Adrenal gland (tissue), 12 donors: ENCODE results near the gene PHTF1. TPM values are rescaled to one million over a fixed set of nuclear protein-coding genes. Genes with fewer than 3 reads are reported as not detected.
"Not testable (repeated sequence)": the region's sequence is repeated elsewhere in the genome, so short reads cannot be mapped to it uniquely, and the experiment has no call there.

ENCODE experiments used
- DNase-seq, 7 donors: peaks; one replicate each; pipeline ENCODE4 v3.0.0-alpha.2; 2019 to 2020
- H3K27ac ChIP-seq, 5 donors: fragments of 200-600 bp; sonication (generic) in 4 of 5; 1 replicate in 3 of 5; 2 replicates in 2 of 5; pipeline versions ENCODE4 v1.5.1 to v1.8.0; 2016 to 2020; ENCODE audit warnings: mild to moderate bottlenecking in 1 of 5
- H3K27me3 ChIP-seq: fragments of 200-600 bp; 2 replicates; pipeline ENCODE4 v1.8.0; 2021
- H3K36me3 ChIP-seq, 2 donors: fragments of 200-600 bp; replicated peaks in 1 of 2; 1 replicate in 1 of 2; 2 replicates in 1 of 2; pipeline versions ENCODE4 v1.5.1 to v1.8.0; 2018 to 2022
- H3K4me1 ChIP-seq, 2 donors: fragments of 200-600 bp; replicated peaks in 1 of 2; 1 replicate in 1 of 2; 2 replicates in 1 of 2; pipeline versions ENCODE4 v1.5.1 to v1.8.0; 2018 to 2021
- H3K4me3 ChIP-seq, 4 donors: fragments of 200-600 bp; sonication (generic) in 3 of 4; one replicate each; pipeline ENCODE4 v1.5.1; 2016 to 2018
- H3K9me3 ChIP-seq, 3 donors: fragments of 200-600 bp; sonication (generic) in 1 of 3; replicated peaks in 1 of 3; 1 replicate in 2 of 3; 2 replicates in 1 of 3; pipeline versions ENCODE4 v1.5.1 to v1.8.0; 2016 to 2021
- POLR2A ChIP-seq, 2 donors: fragments of 450-650 bp; IDR thresholded peaks; one replicate each; pipeline ENCODE4 v1.6.1; 2017; ENCODE audit warnings: antibody characterized with exemption in 2 of 2, mild to moderate bottlenecking in 2 of 2, moderate library complexity in 1 of 2
- WGBS, 4 donors: extraction: QIAGEN DNeasy Blood & Tissue Kit in 2 of 4; methylation state at CpG; one replicate each; pipeline versions ENCODE4 v1.1.5 to v1.1.7; 2013 to 2017; 5-methylcytosine and 5-hydroxymethylcytosine counted together
- intact Hi-C, 2 donors: fragments of 100-400 bp; cut with DNase I; formaldehyde crosslinking; loops; one replicate each; pipeline versions ENCODE4 v1.14.1 to v1.15.0; 2022 to 2023
- polyA plus RNA-seq, 3 donors: library from polyadenylated mRNA; stranded (reverse); fragments of 200-250 nt in 2 of 3; fragments of 350-450 nt in 1 of 3; fragmentation: Illumina TruSeq in 1 of 3; extraction: RNeasy Lipid Tissue Mini Kit (QIAGEN cat#74804) in 1 of 3; gene quantifications; one replicate each; pipeline ENCODE4 v1.2.3, GENCODE V29; 2013 to 2014
- total RNA-seq, 9 donors: library from RNA; depleted of rRNA in 4 of 9; stranded (reverse); fragments of >200 nt in 4 of 9; fragments of 120-200 nt in 1 of 9; fragmentation: NEBNext Ultra II Directional in 1 of 9; extraction: Animal tissue kit (Norgen Biotek cat#: 25700) in 1 of 9; gene quantifications; one replicate each; pipeline versions ENCODE4 v1.1.0 to v1.2.4, GENCODE V29; 2013 to 2023
- TF ChIP-seq, protein P1 (sequence below), 6 experiments: fragments of 450-650 bp in 4 of 6; fragments of 200-600 bp in 2 of 6; sonication (generic) in 1 of 6; IDR thresholded peaks; 1 replicate in 5 of 6; 2 replicates in 1 of 6; pipeline versions ENCODE4 v1.5.1 to v1.8.0; 2016 to 2021; ENCODE audit warnings: antibody characterized with exemption in 6 of 6, mild to moderate bottlenecking in 2 of 6, moderate library complexity in 1 of 6
- donor health status: healthy with polysubstance abuse.
- donor health status: Bipolar disorder and iron deficiency.
- donor health status: DM: yes; HTN: yes; CAD: no.
- donor health status: DM: no; HTN: no; CAD: no.
- donor health status: DM: no; HTN: no; CAD: no.
- donor health status: DM: yes; HTN: yes; CAD: no.

PHTF1 gene
- total and polyA plus RNA-seq, 12 donors = 9.7 to 37.9 (median 20.2) TPM

DNA sequence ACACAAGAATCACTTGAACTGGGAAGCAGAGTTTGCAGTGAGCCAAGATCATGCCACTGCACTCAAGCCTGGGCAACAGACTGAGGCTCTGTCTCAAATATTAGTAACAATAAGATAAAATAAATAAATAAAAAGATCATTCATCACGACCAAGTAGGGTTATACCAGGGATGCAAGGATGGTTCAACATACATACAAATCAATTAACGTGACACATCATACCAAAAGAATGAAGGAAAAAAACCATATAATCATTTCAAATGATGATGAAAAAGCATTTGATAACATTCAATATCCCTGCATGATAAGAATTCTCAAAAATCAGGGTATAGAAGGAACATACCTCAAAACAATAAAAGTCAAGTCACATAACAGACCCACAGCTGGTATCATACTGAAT, 38.3 kb downstream of the PHTF1 start:
- Histone ChIP-seq H3K27ac (no peak overlapping the region), H3K27me3 (no peaks in the 10 kb centered on the region), H3K36me3 (peaks cover 0 to 5% of the 10 kb centered on the region in 2 donors), H3K9me3 (no peaks in the 10 kb centered on the region), H3K4me3 (no peak overlapping the region), H3K4me1 (no peaks in the 10 kb centered on the region)
- intact Hi-C loops = no loop called here
- no peak for DNase-seq
- TF ChIP-seq POLR2A (IDR thresholded peaks at IDR 0.05) = no peak
- TF ChIP-seq, protein P1, sequence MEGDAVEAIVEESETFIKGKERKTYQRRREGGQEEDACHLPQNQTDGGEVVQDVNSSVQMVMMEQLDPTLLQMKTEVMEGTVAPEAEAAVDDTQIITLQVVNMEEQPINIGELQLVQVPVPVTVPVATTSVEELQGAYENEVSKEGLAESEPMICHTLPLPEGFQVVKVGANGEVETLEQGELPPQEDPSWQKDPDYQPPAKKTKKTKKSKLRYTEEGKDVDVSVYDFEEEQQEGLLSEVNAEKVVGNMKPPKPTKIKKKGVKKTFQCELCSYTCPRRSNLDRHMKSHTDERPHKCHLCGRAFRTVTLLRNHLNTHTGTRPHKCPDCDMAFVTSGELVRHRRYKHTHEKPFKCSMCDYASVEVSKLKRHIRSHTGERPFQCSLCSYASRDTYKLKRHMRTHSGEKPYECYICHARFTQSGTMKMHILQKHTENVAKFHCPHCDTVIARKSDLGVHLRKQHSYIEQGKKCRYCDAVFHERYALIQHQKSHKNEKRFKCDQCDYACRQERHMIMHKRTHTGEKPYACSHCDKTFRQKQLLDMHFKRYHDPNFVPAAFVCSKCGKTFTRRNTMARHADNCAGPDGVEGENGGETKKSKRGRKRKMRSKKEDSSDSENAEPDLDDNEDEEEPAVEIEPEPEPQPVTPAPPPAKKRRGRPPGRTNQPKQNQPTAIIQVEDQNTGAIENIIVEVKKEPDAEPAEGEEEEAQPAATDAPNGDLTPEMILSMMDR (IDR thresholded peaks at IDR 0.05) = no peak
- WGBS, 4 donors = 97 to 100% (median 99%) methylated on average over 2 of the region's 2 CpGs

DNA sequence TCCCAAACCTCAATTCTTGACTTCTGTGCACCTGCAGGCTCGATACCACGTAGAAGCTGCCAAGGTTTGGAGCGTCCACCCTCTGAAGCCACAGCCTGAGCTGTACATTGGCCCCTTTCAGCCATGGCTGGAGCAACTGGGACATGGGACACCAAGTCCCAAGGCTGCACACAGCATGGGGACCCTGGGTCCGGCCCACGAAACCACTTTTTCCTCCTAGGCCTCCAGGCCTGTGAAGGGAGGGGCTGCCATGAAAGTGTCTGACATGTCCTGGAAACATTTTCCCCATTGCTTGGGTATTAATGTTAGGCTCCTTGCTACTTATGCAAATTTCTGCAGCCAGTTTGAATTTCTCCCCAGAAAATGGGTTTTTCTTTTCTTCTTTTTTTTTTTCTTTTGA, 40.7 kb downstream of the PHTF1 start:
- intact Hi-C loops, H3K36me3 ChIP-seq, H3K27me3 ChIP-seq, DNase-seq, H3K9me3 ChIP-seq, H3K4me3 ChIP-seq, H3K4me1 ChIP-seq, H3K27ac ChIP-seq: not testable (repeated sequence)
- WGBS, 4 donors = 93 to 99% (median 97%) methylated on average over 2 to 5 of the region's 5 CpGs

DNA sequence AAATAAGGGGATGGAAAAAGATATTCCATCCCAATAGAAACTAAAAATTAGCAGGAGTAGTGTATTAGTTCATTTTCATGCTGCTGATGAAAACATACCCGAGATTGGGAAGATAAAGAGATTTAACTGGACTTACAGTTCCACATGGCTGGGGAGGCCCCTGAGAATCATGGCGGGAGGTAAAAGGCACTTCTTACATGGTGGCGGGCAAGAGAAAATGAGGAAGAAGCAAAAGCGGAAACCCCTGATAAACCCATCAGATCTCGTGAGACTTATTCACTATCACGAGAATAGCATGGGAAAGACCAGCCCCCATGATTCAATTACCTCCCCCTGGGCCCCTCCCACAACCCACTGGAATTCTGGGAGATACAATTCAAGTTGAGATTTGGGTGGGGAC, 41.8 kb downstream of the PHTF1 start:
- H3K27ac ChIP-seq, H3K4me3 ChIP-seq, H3K4me1 ChIP-seq, H3K27me3 ChIP-seq, H3K9me3 ChIP-seq, intact Hi-C loops, DNase-seq, H3K36me3 ChIP-seq: not testable (repeated sequence)
- WGBS, 4 donors = 93 to 99% (median 98%) methylated on average over 6 of the region's 6 CpGs

DNA sequence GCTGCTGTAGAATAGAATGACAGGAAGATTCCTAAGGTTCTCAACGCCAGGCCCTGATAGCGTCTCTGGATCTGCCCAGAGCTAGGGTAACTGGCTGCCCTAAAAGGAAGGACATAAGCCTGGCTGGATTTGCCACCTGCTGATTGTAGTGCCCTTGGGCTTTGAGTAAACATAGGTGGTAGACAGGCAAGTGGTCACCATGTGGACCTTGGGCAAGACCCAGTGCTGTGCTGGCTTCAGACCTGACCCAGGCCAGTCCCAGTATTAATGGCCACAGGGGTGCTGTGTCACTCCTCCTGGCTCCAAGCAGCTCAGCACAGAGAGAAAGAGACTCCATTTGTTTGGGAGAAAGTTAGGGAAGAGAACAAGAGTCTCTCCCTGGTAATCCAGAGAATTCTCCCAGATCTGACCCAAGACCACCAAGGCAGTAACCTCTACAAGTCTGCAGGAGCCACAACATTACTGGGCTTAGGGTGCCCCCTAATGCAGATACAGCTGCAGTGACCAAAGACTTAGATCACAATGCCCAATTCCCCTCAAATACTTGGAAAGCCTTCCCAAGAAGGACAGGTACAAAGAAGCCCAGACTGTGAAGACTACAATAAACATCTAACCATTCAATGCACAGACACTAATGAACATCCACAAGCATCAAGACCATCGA, 44.5 kb downstream of the PHTF1 start:
- peaks cover 0 to 12% of the 10 kb centered on the region in 2 donors for H3K36me3 ChIP-seq
- no peaks in the 10 kb centered on the region for H3K27me3 ChIP-seq
- DNase-seq = no peak
- intact Hi-C loops = no loop called here
- TF ChIP-seq POLR2A (IDR thresholded peaks at IDR 0.05) = no peak
- TF ChIP-seq, protein P1 (IDR thresholded peaks at IDR 0.05) = no peak
- WGBS, 4 donors = 97 to 98% (median 98%) methylated on average over 3 of the region's 3 CpGs
- no peak overlapping the region for H3K27ac ChIP-seq
- H3K4me1 ChIP-seq = no peaks in the 10 kb centered on the region
- no peak overlapping the region for H3K4me3 ChIP-seq
- H3K9me3 ChIP-seq = no peaks in the 10 kb centered on the region

DNA sequence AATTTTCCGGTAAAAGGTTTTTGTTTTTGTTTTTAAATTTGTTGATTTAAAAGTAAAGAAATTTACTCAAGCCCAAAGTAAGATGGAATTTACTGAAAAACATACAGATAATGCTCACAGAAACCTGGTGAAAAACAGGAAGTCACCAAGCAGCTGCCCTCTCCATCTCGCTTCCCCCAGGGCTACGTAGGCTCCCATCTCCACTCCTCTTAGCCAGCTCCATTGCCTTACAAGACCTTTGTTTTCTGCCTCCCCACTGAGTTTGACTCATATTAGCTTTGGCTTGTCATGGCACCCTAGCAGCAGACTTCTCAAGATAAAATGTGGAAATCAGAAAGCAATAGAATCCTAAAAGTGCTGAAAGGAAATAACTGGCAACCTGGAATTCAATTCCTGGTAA, 57.9 kb downstream of the PHTF1 start:
- Histone ChIP-seq H3K27me3 (no peaks in the 10 kb centered on the region), H3K36me3 (peaks cover 0 to 3% of the 10 kb centered on the region in 2 donors), H3K27ac (no peak overlapping the region), H3K9me3 (no peaks in the 10 kb centered on the region), H3K4me1 (no peaks in the 10 kb centered on the region), H3K4me3 (no peak overlapping the region)
- no peak for DNase-seq
- intact Hi-C loops = no loop called here
- TF ChIP-seq, protein P1 (IDR thresholded peaks at IDR 0.05) = no peak
- 76 to 94% (median 87%) methylated on average over 3 of the region's 3 CpGs for WGBS, 4 donors
